RWPE2 (cell line): Measurements from ENCODE around the gene CPNE8.

Source experiments
- ATAC-seq: fragments of 200-7000 bp; cut with Tn5 transposase; 3 replicates; pipeline ENCODE4 v1.9.1; 2021; ENCODE audit warnings: low read depth
- DNase-seq: peaks from one replicate; pipeline ENCODE4 v3.0.0-alpha.2; 2020; ENCODE audit warnings: low spot score
- H3K27ac ChIP-seq: fragments of 450-650 bp; 2 replicates; pipeline ENCODE4 v1.5.1; 2017; ENCODE audit warnings: mild to moderate bottlenecking; ENCODE audit not compliant: poor library complexity, severe bottlenecking
- H3K27me3 ChIP-seq: fragments of 250-450 bp; sonication (Bioruptor Pico); 2 replicates; pipeline ENCODE4 v1.5.1; 2021; ENCODE audit warnings: mild to moderate bottlenecking, moderate library complexity; ENCODE audit not compliant: insufficient read depth, poor library complexity, severe bottlenecking
- H3K36me3 ChIP-seq: fragments of 250-450 bp; sonication (Bioruptor Pico); 2 replicates; pipeline ENCODE4 v1.5.1; 2020; ENCODE audit warnings: low read depth, mild to moderate bottlenecking, moderate library complexity
- H3K4me1 ChIP-seq: fragments of 250-450 bp; sonication (Bioruptor Pico); 2 replicates; pipeline ENCODE4 v1.5.1; 2021; ENCODE audit warnings: mild to moderate bottlenecking, moderate library complexity; ENCODE audit not compliant: insufficient read depth, poor library complexity, severe bottlenecking
- H3K4me3 ChIP-seq: fragments of 250-450 bp; sonication (Bioruptor Pico); 2 replicates; pipeline ENCODE4 v1.5.1; 2021; ENCODE audit warnings: mild to moderate bottlenecking, moderate library complexity; ENCODE audit not compliant: severe bottlenecking
- H3K9me3 ChIP-seq: fragments of 250-450 bp; sonication (Bioruptor Pico); 2 replicates; pipeline ENCODE4 v1.5.1; 2021; ENCODE audit warnings: mild to moderate bottlenecking, moderate library complexity; ENCODE audit not compliant: severe bottlenecking
- CTCF ChIP-seq: fragments of 450-650 bp; IDR thresholded peaks from one replicate; pipeline ENCODE4 v1.5.1; 2017; ENCODE audit warnings: mild to moderate bottlenecking, moderate library complexity; ENCODE audit not compliant: poor library complexity, severe bottlenecking

CPNE8 gene

GRCh38 chr12:38890102-38890855 is 15.1 kb downstream of the CPNE8 start:
- H3K4me1 ChIP-seq: peaks cover 8% of the 10 kb centered on the region
- TF ChIP-seq CTCF: no peak
- ATAC-seq: no peak
- H3K36me3 ChIP-seq: no peaks in the 10 kb centered on the region
- H3K27ac ChIP-seq: no peak overlapping the region
- no peaks in the 10 kb centered on the region for H3K9me3 ChIP-seq
- H3K4me3 ChIP-seq: no peak overlapping the region
- no peaks in the 10 kb centered on the region for H3K27me3 ChIP-seq
- DNase-seq: no peak

- H3K9me3 ChIP-seq: no peaks in the 10 kb centered on the region
- H3K4me3 ChIP-seq: no peak overlapping the region
- no peak overlapping the region for H3K27ac ChIP-seq
- ATAC-seq (no peak), DNase-seq (no peak)
- TF ChIP-seq CTCF: no peak
- no peaks in the 10 kb centered on the region for H3K27me3 ChIP-seq
- peaks cover 8% of the 10 kb centered on the region for H3K4me1 ChIP-seq
- H3K36me3 ChIP-seq: no peaks in the 10 kb centered on the region
Measured at GRCh38 chr12:38889297-38889815, 16.0 kb downstream of the CPNE8 start.

- Histone ChIP-seq H3K36me3 (no peaks in the 10 kb centered on the region), H3K27me3 (no peaks in the 10 kb centered on the region), H3K4me3 (no peak overlapping the region), H3K4me1 (peaks cover 8% of the 10 kb centered on the region), H3K9me3 (no peaks in the 10 kb centered on the region), H3K27ac (no peak overlapping the region)
- DNase-seq (no peak), ATAC-seq (no peak)
- TF ChIP-seq CTCF: no peak
Measured at GRCh38 chr12:38887770-38888169, 17.6 kb downstream of the CPNE8 start.

GRCh38 chr12:38886931-38887330 is 18.5 kb downstream of the CPNE8 start:
- no peak for ATAC-seq

More at GRCh38 chr12:38886931-38887330, 18.5 kb downstream of the CPNE8 start:
- Histone ChIP-seq H3K27ac (no peak overlapping the region), H3K9me3 (no peaks in the 10 kb centered on the region), H3K27me3 (no peaks in the 10 kb centered on the region), H3K4me3 (no peak overlapping the region), H3K36me3 (no peaks in the 10 kb centered on the region), H3K4me1 (peaks cover 8% of the 10 kb centered on the region)
- no peak for DNase-seq
- TF ChIP-seq CTCF: no peak
